Activated CD4-positive, alpha-beta T cell treated with anti-CD3 and anti-CD28 coated beads, Interleukin-2, Interleukin-4, amounts not matched to agents 100 ng/mL and 50 ng/mL, durations not matched to agents 16 hours and 8 hours (primary cell): ENCODE results near the gene SPRED3.
A peak's percentile ranks its signal among the peaks of the same experiment; 100 is the strongest.
"Not testable (repeated sequence)": the region's sequence is repeated elsewhere in the genome, so short reads cannot be mapped to it uniquely, and the experiment has no call there.

ENCODE experiments used
- DNase-seq: peaks from one replicate; pipeline ENCODE4 v3.0.0-alpha.2; 2020; ENCODE audit warnings: low spot score

The SPRED3 gene

DNA sequence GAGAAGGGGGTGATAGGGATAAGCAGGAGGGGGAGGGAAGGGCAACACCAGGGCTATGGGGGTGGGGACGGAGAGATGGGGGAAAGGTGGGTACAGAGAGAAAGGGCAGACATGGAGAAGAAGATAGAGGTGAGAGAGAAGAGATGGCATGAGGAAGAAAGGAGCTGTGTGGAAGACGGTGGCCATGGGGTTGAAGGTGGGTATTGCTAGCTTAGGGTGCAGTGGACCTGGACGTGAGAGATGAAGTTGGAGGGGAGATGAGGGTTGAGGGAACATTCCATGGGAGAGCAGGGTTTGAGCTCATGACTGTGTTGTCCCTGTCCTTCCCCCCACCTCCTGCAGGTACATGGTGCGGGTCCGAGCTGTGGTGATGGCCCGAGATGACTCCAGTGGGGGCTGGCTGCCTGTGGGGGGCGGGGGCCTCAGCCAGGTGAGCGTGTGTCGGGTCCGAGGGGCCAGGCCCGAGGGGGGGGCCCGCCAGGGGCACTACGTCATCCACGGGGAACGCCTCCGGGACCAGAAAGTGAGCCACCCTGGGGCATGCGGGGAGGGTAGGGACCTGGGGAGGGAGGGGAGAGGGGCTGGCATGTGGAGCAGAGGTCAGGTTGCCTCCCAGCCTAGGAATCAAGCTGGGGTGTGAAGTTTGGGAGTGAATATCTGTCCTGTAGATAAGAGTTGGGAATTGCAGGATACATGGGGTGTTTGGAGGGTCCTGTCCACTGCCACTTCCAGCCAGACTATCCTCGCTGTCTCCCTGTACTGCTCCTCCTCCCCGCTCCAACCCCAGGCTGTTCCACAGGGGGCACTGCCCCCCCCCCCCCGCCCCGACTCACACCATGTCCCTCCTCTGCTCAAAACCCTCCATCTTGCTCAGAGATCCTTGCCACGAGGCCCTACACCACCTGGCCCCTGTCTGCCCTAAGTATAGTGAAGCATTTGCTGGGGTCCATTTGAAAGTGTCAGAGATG, 1.7 kb downstream of the SPRED3 start:
- no peak for DNase-seq

DNA sequence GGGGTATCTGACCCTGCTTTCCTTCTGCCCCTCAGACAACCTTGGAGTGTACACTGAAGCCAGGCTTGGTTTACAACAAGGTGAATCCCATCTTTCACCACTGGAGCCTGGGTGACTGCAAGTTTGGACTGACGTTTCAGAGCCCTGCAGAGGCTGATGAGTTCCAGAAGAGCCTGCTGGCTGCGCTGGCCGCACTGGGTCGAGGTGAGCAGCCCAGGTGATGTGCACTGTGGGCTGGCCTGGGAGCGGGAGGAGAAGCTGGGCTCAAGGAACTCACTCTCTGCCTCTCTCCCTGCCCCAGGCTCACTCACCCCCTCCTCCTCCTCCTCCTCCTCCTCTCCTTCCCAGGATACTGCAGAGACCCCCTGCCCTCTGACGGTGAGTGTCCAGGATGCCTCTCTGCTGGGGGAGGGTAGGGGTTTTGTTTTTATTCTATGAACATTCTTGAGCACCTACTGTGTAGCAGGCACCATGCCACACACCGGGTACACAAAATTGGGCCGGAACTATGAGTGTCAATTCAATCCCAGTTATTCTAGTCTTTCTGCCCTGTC, 3.5 kb downstream of the SPRED3 start:
- no peak for DNase-seq

DNA sequence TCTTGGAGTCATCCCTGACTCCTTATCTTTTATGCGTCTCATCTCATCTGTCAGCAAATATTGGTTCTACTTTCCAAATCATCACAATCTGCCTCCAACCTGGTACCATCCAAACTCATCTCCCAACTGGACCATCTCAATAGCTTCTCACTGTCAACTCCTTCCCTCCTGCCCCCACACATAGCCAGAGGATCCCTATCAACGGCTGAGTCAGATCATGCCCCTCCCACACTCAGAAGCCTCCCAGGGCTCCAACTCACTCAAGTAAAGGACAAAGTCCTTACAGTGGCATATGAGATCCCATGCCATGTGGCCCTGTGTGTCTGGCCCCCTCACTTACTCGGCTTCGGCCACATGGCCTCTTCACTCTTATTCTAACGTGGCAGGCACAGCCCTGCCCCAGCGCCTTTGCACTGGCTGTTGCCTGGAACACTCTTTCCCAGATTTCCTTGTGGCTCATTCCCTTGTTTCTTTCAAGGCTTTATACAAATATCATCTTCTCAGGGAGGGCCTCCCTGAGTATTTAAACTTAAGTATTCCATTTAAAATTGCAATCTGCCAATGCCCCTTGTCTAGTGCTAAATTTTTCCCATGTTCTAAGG, 4.3 kb downstream of the SPRED3 start:
- DNase-seq = no peak

DNA sequence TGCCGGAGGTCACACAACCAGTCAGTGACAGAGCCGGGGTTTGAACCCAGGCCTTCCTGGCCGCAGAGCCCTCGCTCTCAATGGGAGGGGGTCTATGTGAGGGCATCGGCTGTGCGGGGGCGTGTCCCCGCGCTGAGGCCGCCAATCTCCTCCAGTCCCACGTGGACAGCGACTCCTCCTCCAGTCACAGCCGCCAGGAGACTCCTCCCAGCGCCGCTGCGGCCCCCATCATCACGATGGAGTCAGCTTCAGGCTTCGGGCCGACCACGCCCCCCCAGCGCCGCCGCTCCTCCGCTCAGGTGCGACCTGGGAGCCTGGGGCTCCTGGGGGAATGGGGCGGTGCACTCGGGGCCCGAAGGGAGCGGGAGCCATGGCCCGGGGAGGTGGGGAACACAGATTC, 6.0 kb downstream of the SPRED3 start:
- DNase-seq = peak; percentile 84

DNA sequence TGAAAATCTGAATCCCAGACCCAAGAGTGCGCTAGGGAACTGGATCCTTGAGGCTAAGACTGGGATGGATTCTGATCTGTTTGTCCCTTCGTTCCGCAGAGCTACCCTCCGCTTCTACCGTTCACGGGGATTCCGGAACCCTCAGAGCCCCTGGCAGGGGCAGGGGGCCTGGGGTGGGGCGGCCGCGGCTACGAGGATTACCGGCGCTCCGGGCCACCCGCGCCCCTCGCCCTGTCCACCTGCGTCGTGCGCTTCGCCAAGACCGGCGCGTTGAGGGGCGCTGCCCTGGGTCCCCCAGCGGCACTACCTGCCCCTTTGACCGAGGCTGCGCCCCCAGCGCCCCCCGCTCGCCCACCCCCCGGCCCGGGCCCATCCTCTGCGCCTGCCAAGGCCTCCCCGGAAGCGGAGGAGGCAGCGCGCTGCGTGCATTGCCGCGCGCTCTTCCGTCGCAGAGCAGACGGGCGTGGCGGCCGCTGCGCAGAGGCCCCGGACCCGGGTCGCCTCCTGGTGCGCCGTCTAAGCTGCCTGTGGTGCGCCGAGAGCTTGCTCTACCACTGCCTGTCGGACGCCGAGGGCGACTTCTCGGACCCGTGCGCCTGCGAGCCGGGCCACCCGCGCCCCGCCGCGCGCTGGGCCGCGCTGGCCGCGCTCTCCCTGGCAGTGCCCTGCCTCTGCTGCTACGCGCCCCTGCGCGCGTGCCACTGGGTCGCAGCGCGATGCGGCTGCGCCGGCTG, 7.1 kb downstream of the SPRED3 start:
- peak; percentile 42 for DNase-seq

DNA sequence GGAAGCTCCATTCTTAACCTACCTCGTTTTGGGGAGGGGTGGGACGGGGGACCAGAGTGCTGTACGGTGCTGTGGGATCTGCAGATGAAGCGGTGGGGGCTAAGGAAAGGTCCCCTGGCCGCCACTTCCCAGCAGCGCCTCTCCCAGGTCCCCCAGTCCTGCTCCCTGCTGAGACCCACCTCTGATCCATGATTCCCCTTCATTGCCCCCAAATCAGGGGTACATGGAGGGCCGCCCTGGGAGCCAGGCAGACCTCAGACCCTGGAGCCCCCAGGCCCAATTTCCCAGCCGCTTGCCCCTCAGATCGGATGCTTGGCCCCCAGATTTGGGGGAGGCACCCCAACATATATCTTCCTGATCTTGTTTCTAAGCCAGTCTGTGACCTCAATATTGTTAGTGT, 10.6 kb downstream of the SPRED3 start:
- no peak for DNase-seq

DNA sequence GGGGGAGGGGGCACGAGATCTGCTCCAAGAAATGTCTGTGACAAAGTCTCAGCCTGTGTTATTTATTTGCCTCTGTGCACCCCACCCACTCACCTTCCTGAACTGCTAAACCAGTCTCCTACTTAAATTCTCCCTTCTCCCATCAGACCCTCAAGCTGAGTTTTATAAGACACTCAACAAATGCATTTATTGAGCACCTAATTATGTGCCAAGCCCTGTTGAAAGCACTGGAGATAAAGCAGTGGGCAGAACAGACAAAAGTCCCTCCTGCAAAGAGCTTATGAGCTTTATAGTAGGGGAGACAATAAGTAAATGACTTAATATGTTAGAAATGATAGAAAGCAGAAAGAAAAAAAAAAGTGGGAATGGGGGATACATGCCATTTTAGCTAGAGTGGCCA, 11.0 kb downstream of the SPRED3 start:
- no peak for DNase-seq

DNA sequence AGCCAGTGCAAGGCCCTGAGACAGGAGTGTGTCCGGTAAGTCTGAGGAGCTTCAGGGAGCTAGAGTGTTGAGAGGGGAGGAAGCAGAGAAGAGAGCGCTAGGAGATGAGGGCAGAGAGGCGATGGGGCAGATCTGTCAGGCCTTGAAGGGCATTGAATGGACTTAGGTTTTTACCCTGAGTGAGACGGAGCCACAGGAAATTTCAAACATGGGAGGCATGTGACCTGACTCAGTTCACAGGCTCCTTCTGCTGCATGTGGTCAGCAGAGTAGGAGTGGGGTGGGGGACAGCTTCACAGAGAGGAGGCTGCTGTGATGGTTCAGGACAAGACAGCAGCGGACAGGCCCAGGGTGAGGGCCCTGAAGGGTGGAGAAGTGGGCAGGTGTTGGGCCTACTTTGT, 11.9 kb downstream of the SPRED3 start:
- DNase-seq = no peak

DNA sequence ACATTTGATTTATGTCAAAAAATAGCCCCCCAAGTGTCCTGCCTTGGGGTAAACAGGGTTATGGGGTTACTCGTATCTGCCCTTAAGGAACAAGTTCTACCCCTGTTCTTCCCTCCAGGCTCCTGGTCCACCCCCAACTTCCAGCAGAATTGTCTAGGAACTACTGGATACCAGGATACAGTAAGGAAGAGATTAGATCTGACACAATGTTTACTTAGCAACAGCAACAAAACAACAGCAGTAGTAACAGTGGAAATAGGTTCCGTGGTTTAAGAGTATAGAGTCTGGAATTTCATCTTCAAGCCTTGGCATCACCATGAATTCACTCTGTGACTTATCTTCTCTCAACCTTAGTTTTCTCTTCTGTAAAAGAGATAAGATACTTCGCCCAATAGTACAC, 12.7 kb downstream of the SPRED3 start:
- no peak for DNase-seq

DNA sequence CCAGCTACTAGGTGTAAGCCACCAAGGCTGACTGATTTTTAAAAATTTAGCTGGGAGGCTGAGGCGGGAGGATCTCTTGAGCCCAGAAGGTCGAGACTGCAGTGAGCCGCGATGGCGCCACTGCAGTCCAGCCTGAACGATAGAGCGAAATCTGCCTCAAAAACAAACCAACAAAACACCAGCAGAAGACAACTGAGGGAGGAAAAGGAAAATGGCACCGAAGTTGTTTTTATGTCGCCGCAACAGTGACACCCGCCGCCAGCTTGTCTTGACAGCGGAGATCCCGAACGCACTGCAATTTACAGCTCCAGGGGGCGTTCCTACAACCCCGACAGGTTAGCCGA, 14.1 kb downstream of the SPRED3 start:
- DNase-seq = no peak

DNA sequence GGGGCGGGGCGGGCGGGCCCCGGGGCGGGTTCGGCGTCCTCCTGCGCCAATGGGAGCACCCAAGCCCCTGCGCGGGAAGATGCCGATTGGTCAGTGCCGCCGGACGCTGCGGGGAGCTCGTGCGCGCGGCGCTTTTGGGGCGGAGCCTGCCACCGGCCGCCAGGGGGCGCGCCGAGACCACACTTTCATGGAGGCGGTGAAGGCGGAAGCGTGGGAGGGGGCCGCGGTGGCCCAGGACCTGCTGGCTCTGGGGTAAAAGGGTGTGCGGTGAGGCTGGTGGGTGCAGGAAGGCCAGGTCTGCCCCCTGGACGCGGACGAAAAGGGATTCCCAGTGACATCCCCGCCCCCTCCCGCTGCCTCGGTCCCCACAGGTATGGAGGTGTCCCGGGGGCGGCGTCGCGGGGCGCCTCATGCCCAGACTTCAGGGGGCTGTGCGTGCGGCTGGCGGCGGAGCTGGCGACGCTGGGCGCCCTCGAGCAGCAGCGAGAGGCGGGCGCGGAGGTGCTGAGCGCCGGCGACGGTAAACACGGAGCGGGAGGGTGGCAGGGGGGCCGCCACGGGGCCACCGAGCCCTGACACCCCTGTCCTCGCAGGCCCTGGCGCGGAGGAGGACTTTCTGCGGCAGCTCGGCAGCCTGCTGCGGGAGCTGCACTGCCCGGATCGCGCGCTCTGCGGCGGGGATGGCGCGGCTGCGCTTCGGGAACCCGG, 14.6 kb downstream of the SPRED3 start, which contains the start of gene FAM98C:
Gene FAM98C (plus strand): TSS at position 127 of the 708 bp plus-strand sequence. CDS start 61 bp downstream, at position 188.
- DNase-seq = peak; percentile 97

DNA sequence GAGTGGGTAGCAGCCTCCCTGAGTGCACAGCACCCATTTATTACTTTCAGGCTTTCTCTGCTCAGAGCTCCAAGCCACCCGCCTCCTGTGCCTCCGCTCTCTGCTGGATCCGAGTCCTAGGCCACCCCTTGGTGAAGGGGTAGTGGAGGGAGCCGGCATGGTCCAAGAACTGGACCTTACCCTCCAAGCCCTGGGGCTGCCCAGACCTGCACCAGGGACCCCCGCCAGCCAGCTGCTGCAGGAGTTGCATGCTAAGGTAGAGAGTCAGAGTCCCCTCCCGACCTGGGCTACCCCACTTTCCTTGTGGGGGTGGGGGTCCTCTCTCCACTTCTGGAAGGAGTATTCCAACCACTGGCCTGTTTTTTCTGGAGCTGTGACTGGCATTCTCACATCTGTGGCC, 16.4 kb downstream of the SPRED3 start:
- DNase-seq = no peak

DNA sequence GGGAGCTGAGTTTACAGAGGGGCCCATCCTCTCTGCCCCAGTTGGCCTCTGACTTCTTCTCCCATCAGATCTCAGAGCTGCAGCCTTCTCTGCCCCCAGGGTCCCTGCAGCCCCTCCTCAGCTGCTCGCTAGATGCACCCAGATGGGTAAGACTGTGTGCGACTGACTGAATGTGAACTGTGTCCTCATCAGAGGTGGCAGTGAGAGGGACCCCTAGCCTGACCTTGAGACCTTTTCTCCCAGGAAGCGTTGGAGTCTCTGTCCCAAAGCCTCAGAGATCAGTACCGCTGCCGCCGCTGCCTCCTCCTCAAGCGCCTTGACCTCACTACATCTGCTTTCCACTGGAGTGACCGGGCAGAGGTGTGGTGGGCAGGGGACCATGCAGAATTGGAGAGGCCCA, 16.8 kb downstream of the SPRED3 start:
- no peak for DNase-seq

DNA sequence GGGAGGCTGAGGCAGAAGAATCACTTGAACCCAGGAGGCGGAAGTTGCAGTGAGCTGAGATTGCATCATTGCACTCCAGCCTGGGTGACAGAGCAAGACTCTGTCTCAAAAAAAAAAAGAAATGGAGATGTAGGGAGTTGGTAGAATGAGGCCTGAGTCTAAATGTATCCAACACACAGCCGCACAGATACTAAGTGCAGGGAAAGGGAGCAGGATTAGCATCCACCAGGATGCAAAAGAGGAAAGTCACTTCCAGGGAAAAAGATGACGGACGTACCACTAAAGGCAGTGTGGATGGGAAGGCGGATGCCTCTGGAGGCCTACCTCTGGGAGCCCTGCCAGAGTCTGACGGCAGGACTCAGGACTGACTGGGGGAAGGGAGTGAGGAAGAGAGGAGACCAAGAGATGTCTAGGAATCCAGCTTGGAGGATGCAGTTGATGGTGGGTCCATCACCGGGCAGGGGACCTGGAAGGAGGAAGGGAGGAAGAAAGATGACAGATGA, 21.2 kb downstream of the SPRED3 start:
- DNase-seq = no peak

DNA sequence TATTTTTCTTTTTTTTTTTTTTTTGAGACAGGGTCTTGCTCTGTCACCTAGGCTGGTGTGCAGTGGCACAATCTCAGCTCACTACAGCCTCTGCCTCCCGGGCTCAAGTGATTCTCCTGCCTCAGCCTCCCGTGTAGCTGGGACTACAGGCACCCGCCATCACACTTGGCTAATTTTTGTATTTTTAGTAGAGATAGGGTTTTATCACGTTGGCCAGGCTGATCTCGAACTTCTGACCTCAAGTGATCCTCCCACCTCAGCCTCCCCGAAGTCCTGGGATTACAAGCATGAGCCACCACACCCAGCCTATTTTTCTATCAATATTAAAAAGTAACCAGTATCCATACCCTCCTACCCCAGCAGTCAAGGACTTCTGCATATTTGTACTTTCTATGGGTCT, 21.9 kb downstream of the SPRED3 start:
- DNase-seq = not testable (repeated sequence)

DNA sequence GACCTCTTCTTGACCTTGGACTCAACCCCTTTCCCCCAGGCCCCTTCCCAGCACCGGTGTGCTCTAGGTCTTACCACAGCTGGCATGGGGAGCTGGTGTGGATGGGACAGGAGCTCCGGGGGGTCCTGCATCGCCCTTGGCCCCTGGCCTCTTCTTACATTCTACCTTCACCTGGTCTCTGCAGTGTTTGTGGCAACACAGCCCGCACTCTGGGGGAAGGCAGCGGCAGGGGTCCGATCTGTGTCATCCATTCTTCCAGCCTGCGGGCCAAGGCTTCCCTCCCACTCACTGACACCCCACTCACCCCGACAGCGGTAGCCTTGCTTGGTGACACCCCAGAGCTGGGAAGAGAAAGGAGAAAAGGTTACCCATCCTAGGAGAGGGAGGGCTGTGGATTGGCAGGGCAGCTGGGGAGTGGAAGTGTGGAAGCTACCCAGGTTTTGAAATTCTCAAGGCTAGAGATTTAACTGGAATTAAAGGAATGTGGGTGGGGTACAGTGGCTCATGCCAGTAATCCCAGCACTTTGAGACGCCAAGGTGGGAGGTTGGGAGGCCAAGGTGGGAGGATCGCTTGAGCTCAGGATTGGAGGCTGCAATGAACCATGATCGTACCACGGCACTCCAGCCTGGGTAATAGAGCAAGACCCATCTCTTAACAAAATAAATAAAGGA, 22.7 kb downstream of the SPRED3 start:
- DNase-seq = no peak

DNA sequence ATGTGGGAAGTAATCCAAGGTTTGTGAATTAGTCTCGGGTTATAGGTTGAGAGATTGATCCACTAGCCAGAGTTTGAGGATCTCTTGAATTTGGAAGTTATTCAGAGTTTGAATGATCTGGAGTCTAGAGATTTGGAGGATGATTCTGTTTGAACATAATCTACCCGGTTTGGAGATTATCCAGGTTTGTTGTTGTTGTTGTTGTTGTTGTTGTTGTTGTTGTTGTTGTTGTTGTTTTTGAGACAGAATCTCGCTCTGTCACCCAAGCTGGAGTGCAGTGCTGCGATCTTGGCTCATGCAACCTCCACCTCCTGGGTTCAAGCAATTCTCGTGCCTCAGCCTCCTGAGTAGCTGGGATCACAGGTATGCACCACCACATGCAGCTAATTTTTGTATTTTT, 23.4 kb downstream of the SPRED3 start:
- DNase-seq = not testable (repeated sequence)

DNA sequence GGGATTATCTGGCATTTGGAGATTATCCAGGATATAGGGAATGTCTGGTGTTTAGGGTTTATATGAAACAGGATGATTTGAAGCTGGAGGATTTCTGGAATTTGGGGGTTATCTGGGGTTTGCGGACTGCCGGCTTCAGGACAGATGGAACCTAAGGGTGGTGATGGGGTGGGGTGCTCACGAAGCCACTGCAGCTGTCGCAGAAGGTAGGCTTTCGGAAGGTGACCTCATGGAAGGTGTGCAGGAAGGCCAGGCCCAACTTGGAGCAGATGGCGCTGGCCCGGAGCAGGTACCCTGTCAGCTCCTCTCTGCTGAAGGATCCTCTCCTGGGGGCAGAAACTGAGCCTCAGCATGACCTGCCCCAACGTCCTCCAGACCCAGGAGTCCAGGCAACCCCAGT, 24.0 kb downstream of the SPRED3 start:
- no peak for DNase-seq

DNA sequence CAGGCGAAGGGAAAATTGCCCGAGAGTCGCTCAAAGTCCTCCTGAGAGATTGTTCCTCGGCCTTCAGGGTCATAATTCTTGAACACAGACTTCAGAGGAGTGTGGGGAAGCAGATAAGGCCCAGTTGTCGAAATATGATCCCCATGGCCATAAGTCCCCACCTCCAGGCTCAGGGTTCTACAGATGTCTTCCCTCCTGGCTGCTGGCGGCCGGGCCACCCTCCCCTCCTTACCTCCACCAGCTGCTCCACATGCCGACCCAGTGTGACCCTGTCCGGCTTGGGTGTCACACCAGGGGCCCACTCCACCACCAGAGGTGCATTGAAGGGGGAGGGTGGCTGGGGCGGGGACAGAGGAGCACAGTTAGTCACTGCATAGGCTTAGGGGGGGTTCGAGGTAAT, 24.5 kb downstream of the SPRED3 start:
- no peak for DNase-seq

DNA sequence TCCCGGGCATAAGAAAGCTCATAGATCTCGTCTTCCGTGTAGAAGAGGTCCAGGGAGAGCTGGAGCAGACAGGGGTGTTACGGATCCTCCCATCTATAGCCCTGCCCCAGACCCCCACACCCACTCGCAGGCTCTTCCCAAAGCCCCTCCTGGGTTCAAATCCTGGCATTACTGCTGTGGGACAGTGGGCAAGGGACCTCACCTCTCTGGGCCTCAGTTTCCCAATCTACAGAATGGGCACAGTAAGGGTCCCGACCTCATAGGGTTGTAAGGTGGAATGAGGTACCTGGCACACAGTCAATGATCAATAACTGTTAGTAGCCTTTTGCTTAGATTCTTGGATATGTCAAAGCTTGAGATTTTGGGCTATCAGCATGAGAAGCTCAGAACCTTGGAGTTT, 24.9 kb downstream of the SPRED3 start:
- no peak for DNase-seq

DNA sequence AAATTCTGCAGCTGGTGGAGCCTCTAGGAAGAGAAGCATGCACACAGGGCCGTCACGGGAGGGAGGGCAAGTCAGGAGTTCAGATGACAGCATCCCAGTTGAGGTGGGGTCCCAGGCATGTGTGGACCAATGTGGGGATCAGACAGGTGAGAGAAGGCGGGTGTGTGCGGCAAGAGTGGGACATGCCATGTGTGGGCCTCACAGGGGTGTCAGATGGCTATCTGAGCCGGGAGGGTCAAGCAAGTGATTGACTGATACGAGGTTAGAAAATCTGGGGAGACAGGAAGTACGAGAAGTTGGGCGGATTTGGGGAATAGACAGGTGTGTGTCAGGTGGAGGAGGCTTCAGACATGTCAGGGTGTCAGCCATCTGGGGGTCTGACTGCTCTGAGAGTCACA, 28.6 kb downstream of the SPRED3 start:
- DNase-seq = no peak
